Stimulated activated CD4-positive, alpha-beta T cell treated with anti-CD3 and anti-CD28 coated beads, Interleukin-2, amount 100 ng/mL, for 4 hours (primary cell): ENCODE data around the gene CKMT2.

Experiments used
- DNase-seq: peaks from one replicate; pipeline ENCODE4 v3.0.0-alpha.2; 2020; ENCODE audit warnings: low read depth

Gene CKMT2

DNA sequence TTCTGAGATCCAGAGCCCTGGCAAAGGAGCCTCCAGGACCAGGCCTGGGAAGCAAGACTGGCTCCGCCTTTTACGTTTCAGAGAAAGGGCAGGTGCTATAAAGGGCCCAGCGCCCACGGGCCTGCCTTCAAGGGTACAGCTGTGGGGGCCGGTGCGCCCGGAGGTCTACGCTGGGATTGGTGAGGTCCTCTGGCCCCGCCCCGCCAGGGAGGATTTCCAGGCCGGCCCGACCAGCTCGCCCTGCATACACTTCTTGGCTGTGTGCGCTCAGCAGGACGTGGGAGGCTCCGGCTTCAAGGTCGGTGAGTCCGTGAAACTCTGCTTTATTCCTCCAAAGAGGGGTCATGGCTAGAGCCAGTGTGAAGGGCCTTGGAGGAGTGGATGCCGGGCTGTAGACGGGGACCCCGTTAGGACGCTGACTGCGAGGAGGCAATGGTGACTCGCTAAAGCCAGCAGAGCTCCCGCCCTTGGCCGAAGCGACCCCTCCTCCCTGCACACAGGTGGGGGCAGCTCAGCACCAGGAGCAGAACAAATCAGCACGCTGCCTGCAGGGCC is at the start of gene CKMT2:
CKMT2 (plus strand) TSS at position 243 of the 555 bp plus-strand sequence. CDS start 17,811 bp downstream, outside the sequence.
- no peak for DNase-seq

- DNase-seq: no peak
Observed at GRCh38 chr5:81183811-81184748, 49.0 kb upstream of the CKMT2 start.

DNA sequence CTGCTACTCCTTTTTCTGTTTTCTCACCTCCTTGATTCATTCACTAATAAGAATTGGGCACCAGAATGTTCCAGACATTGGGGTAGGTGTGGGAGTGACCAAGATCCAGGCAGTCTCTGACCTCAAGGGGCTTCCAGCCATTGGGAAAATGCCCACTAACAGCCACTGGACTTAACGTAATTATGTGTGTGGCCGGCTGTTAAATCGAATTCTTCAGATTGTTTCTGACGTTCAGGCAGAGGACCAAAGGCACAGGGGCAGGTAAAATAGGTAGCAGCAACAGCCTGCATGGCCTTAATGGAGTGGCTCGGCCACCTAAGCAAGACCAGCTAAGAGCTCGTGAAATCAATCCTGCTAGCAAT is 48.4 kb upstream of the CKMT2 start:
- no peak for DNase-seq

GRCh38 chr5:81187885-81188284 is 45.2 kb upstream of the CKMT2 start:
- no peak for DNase-seq

- DNase-seq: no peak
Observed at GRCh38 chr5:81188962-81189361, 44.2 kb upstream of the CKMT2 start.

DNA sequence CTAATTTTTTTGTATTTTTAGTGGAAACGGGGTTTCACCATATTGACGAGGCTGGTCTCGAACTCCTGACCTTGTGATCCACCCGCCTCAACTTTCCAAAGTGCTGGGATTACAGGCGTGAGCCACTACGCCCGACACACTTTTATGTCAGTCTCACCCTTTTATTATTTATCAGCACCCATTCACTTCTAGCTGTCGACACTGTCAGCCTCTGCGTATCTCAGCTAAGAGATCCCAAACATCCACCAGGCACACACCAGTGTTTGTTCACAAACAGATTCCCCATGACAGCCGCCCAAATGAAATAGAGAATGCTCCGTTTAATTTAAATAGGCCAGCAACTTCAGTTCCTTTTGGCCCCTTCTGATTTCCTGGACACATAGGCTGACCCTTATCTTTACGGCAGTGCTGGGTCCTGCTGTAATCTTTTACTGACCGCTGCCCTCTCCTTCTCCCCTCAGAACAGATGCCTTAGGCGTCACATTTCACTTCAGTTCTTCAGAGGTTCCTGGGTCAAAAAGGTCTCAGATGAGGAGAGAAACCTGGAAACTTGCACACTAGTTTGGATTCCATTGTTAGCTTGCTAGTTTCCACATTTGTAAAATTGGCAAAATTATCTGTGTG is 43.1 kb upstream of the CKMT2 start:
- DNase-seq: no peak

- no peak for DNase-seq
Observed at GRCh38 chr5:81191726-81192372, 41.3 kb upstream of the CKMT2 start.

DNA sequence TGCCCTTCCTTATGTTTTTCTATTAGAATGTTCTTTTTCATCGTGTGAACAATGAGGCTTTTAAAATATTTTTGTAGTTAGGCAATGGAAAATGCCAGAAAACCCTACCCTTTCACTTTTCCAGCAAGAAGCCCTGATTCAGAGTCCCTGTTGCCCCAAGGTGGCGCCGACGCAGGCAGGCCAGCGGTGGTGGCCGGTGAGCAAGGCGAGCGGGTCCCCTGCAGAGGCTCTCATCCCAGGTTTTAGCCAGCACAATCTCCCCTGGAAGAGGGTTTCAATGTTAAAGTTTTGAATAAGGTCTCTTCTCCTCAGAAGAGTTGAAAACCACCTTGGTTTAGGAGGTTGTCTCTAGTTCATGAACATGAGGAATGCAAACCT is 40.8 kb upstream of the CKMT2 start:
- DNase-seq: no peak

GRCh38 chr5:81194633-81195334 is 38.3 kb upstream of the CKMT2 start:
- DNase-seq: peak; percentile 69

DNA sequence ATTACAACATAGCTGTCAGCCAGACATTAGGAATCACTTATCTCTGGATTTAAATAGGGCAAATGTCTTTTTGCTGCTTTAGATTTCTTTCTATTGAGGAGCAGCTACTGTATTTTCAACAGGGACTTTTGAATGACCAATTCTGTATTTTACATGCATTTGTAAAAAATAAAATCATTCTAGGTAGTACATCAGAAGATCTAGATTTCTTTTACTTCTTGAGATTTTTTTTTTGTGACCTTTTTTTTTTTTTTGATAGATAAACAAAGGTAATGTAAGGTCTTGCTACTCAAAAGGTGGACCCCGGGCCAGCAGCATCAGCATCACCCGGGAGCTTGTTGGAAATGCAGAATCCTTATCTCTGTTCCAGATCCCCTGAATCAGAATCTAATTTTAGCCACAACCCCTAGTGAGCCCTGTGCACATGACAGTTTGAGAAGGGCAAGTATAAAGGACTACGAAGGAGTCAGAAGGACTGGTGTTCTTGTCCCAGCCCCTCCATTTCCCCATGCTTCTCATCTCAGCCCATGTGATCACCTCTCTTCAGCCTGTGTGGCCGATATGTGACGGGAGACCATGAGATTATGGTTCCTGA is 37.7 kb upstream of the CKMT2 start:
- DNase-seq: no peak

DNA sequence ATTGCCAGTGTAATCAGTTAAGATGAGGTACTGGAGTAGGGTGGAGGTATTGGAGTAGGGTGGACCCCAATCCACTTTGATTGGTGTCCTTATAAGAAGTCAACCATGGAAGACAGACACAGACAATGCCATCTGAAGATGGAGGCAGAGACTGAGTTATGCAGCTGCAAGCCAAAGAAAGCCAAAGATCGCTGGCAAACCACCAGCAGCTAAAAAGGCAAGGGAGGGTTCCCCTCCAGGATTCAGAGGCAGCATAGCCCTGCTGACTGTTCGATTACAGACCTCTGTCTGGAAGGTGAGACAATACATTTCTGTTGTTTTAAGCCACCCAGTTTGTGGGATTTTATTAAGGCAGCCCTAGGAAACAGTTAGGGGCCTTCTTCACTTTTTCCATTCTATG is 30.5 kb upstream of the CKMT2 start:
- no peak for DNase-seq

DNA sequence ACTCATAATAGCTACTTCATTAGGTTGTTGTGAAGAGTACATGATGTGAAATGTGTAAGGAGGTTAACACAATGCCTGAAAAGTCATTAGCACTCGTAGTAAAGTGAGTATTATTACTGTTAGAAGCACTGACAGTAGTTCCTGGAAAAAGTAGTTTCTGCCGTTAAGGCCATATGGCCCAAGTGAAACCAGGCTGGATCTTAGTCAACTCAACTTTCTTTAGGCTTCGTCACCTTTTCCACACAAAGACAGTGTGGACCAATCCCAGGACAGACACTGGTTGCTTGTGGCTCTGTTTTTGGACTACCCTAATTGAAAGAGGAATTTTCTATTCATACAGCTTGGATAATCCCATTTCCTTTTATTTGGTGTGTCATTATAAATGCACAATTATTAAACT is 29.4 kb upstream of the CKMT2 start:
- DNase-seq: no peak

DNA sequence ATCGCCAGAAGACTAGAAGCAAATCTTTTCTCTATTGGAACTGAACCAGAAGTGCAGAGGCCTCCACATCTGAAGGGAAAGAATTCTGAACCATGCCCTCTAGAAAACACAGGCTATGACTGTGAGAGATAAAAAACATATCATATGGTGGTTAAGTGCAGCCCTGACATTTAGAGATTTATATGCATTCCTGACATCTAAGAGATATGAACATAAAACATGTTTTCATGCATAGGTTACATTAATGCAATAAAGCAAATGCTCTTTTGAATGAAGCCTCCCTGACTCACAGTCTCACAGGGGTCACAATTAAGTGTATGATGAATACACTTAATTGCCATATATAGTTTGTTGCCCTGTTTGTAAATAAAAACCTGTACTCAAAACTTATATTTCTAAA is 28.9 kb upstream of the CKMT2 start:
- no peak for DNase-seq

GRCh38 chr5:81205058-81205457 is 28.1 kb upstream of the CKMT2 start:
- DNase-seq: no peak

GRCh38 chr5:81207009-81207408 is 26.1 kb upstream of the CKMT2 start:
- DNase-seq: no peak

DNA sequence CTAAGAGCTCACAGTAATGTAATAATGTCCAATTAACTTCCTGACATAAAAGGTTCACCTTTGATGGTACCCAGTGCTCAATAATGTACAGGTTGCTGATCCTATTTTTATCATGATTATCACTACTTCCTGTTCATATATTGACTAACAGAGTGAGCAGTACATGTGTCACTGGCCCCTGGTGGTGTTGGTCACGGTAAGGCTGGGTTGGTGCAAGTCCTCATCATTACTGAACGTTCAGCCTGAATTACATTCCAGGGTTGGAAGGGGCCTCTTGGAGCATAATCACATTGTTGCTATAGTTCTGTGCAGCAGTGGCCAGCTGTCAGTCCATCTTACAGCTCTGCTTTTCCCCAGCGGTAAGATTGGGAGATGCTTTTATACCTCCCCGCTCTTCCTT is 24.2 kb upstream of the CKMT2 start:
- no peak for DNase-seq

DNA sequence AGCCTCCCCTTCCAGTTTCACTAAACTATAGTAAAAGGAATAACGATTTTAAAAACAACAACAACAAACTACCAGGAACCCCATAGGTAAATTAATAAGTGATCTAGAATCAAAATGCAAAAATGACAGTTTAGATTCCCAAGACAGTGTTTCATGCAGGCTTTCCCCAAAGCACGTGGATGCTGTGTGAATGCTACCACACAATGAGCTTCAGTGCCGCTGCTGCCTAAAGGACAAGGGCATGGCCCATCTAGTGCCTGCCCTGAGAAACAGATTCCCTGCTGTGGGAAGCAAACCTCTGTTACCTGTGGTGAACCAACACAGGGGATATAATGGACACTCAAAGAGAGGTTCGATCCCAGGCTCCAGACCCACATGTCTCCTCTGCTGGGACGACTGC is 23.7 kb upstream of the CKMT2 start:
- DNase-seq: no peak

GRCh38 chr5:81209869-81210493 is 23.1 kb upstream of the CKMT2 start:
- no peak for DNase-seq

- DNase-seq: no peak
Observed at GRCh38 chr5:81212211-81212751, 20.8 kb upstream of the CKMT2 start.

- no peak for DNase-seq
Observed at GRCh38 chr5:81213070-81213469, 20.1 kb upstream of the CKMT2 start.

DNA sequence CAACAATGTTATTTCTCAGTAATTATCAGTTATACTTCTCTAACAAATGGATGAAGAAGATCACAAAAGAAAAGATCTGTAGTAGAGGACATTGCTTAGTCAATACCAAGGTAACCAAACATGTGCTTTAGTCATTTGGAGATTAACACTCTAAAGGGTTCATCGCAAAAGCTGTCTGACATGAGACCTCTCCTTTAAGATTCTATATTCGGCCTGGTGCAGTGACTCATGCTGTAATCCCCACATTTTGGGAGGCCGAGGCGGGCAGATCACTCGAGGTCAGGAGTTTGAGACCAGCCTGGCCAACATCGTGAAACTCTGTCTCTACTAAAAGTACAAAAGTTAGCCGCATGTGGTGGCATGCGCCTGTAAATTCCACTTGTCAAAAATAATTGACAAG is 18.3 kb upstream of the CKMT2 start:
- DNase-seq: no peak
